HEK293 (cell line): ENCODE measurements around the gene CALHM3.

Source experiments
- CTCF ChIA-PET: fragments of 350-600 bp; formaldehyde crosslinking; extraction: SDS; loops from one replicate; lab custom pipeline; 2021; ENCODE audit warnings: antibody characterized with exemption; lab: Yijun Ruan, JAX
- POLR2A ChIA-PET: fragments of 300-600 bp; formaldehyde crosslinking; extraction: SDS; loops from one replicate; lab custom pipeline; 2020; ENCODE audit warnings: antibody characterized with exemption, inconsistent platforms; lab: Yijun Ruan, JAX
- H3K27ac ChIP-seq: fragments of 200-500 bp; sonication (Bioruptor generic); 2 replicates; pipeline ENCODE4 v1.5.1; 2014; ENCODE audit warnings: low read depth, low read length, control low read depth, inconsistent platforms; ENCODE audit errors: extremely low read depth
- H3K36me3 ChIP-seq, 2 experiments: fragments of 200-500 bp in 1 of 2; sonication (Bioruptor generic) in 1 of 2; 1 replicate in 1 of 2; 2 replicates in 1 of 2; pipeline ENCODE4 v1.5.1; 2014 to 2017; ENCODE audit warnings: inconsistent platforms in 2 of 2, low read length in 2 of 2; ENCODE audit not compliant: control insufficient read depth in 2 of 2, insufficient read depth in 1 of 2
- H3K4me1 ChIP-seq: fragments of 200-500 bp; sonication (Bioruptor generic); 2 replicates; pipeline ENCODE4 v1.5.1; 2014; ENCODE audit warnings: mild to moderate bottlenecking, low read length, inconsistent platforms; ENCODE audit not compliant: control insufficient read depth, insufficient read depth
- H3K4me3 ChIP-seq: 2 replicates; pipeline ENCODE4 v1.5.1; 2011; ENCODE audit warnings: low read depth, mild to moderate bottlenecking, control low read depth, low read length, moderate library complexity
- H3K9me3 ChIP-seq: fragments of 200-500 bp; sonication (Bioruptor generic); 2 replicates; pipeline ENCODE4 v1.5.1; 2014; ENCODE audit warnings: low read depth, low read length, inconsistent platforms; ENCODE audit not compliant: control insufficient read depth, insufficient read depth
- KLF1 ChIP-seq: fragments of 450-650 bp; formaldehyde crosslinking; IDR thresholded peaks from 2 replicates; pipeline ENCODE4 v1.5.1; 2016; ENCODE audit warnings: missing biosample characterization, missing genetic modification characterization
- KLF17 ChIP-seq: fragments of 450-650 bp; formaldehyde crosslinking; IDR thresholded peaks from 2 replicates; pipeline ENCODE4 v1.5.1; 2016; ENCODE audit warnings: missing biosample characterization, missing genetic modification characterization
- PRDM10 ChIP-seq: fragments of 450-650 bp; formaldehyde crosslinking; IDR thresholded peaks from 2 replicates; pipeline ENCODE4 v1.5.1; 2016; ENCODE audit warnings: missing biosample characterization, missing genetic modification characterization
- ZIC2 ChIP-seq: fragments of 450-650 bp; formaldehyde crosslinking; IDR thresholded peaks from 2 replicates; pipeline ENCODE4 v1.5.1; 2016; ENCODE audit warnings: missing biosample characterization, missing genetic modification characterization
- ZNF280D ChIP-seq: fragments of 450-650 bp; formaldehyde crosslinking; IDR thresholded peaks from 2 replicates; pipeline ENCODE4 v1.5.1; 2016; ENCODE audit warnings: missing biosample characterization, missing genetic modification characterization
- ZNF366 ChIP-seq: fragments of 450-650 bp; formaldehyde crosslinking; conservative IDR thresholded peaks from 2 replicates; pipeline ENCODE4 v1.5.1; 2016; ENCODE audit warnings: missing biosample characterization, missing genetic modification characterization
- ZNF398 ChIP-seq: fragments of 450-650 bp; formaldehyde crosslinking; IDR thresholded peaks from 2 replicates; pipeline ENCODE4 v1.5.1; 2017; ENCODE audit warnings: missing biosample characterization, missing genetic modification characterization
- ZNF560 ChIP-seq: fragments of 450-650 bp; formaldehyde crosslinking; IDR thresholded peaks from 2 replicates; pipeline ENCODE4 v1.5.1; 2017; ENCODE audit warnings: missing biosample characterization, missing genetic modification characterization, borderline replicate concordance
- ZNF585B ChIP-seq: fragments of 450-650 bp; formaldehyde crosslinking; IDR thresholded peaks from 2 replicates; pipeline ENCODE4 v1.5.1; 2016; ENCODE audit warnings: missing biosample characterization, missing genetic modification characterization
- ZNF623 ChIP-seq: fragments of 450-650 bp; formaldehyde crosslinking; IDR thresholded peaks from 2 replicates; pipeline ENCODE4 v1.5.1; 2016; ENCODE audit warnings: missing biosample characterization, missing genetic modification characterization

The CALHM3 gene

GRCh38 chr10:103472005-103472404 lies 7.0 kb downstream of the CALHM3 start (continued):
- TF ChIP-seq ZNF280D (tag by site-specific recombination) (no peak), ZNF366 (no peak)

- CTCF ChIA-PET = interaction anchor here (0.6 kb wide), 1 partner anchor 107 kb away, joined by 5 read pairs; no protein-coding TSS in a partner anchor
Observed at GRCh38 chr10:103470761-103471653, 8.0 kb downstream of the CALHM3 start.

More at GRCh38 chr10:103470761-103471653, 8.0 kb downstream of the CALHM3 start:
- Histone ChIP-seq H3K27ac (no peak overlapping the region), H3K9me3 (no peaks in the 10 kb centered on the region)
- no peak for TF ChIP-seq ZNF560 (tag by site-specific recombination)
- TF ChIP-seq ZNF398 = peak; percentile 36; the same call in 1 of the 2 replicates
- TF ChIP-seq PRDM10 (tag by site-specific recombination) = peak; percentile 49
- TF ChIP-seq KLF1 (tag by site-specific recombination) = 0 out of 2 replicates have a peak, but pooled peaks have one; percentile 20
- TF ChIP-seq ZIC2 = peak; percentile 13; the same call in 1 of the 2 replicates
- no peak for TF ChIP-seq ZNF585B (tag by site-specific recombination)
- peak; percentile 52; the same call in 1 of the 2 replicates for TF ChIP-seq KLF17 (tag by site-specific recombination)
- TF ChIP-seq ZNF623 (tag by site-specific recombination) = no peak
- TF ChIP-seq, all 188 proteins: peak for 5
- Histone ChIP-seq H3K4me1 (no peaks in the 10 kb centered on the region), H3K4me3 (no peak overlapping the region), H3K36me3 (no peaks in the 10 kb centered on the region)
- POLR2A ChIA-PET = no interaction called here
